K562 (cell line): ENCODE measurements around the gene ERCC1. TPM values are rescaled to one million over a fixed set of nuclear protein-coding genes. Genes with fewer than 3 reads are reported as not detected.

Experiments used
- ARHGAP35 ChIP-seq: fragments of 450-650 bp; IDR thresholded peaks from 2 replicates; pipeline ENCODE4 v1.6.1; 2018; ENCODE audit not compliant: partially characterized antibody
- ARNT ChIP-seq, 2 experiments: fragments of 450-650 bp; IDR thresholded peaks; 2 replicates each; pipeline ENCODE4 v1.6.1; 2016; ENCODE audit warnings: mild to moderate bottlenecking in 1 of 2
- ATF7 ChIP-seq: fragments of 450-650 bp; IDR thresholded peaks from 2 replicates; pipeline ENCODE4 v1.7.1; 2014; ENCODE audit warnings: mild to moderate bottlenecking, moderate library complexity
- BDP1 ChIP-seq: IDR thresholded peaks from 3 replicates; pipeline ENCODE4 v1.6.1; 2011; ENCODE audit not compliant: insufficient read length, insufficient read depth
- E2F4 ChIP-seq: sonication (generic); formaldehyde crosslinking; IDR thresholded peaks from 2 replicates; pipeline ENCODE4 v1.8.0; 2022; ENCODE audit warnings: mild to moderate bottlenecking, low read depth, missing genetic modification reagents
- FOXA3 ChIP-seq, 2 experiments: fragments of 450-650 bp in 1 of 2; sonication (generic) in 1 of 2; formaldehyde crosslinking; IDR thresholded peaks in 1 of 2; conservative IDR thresholded peaks in 1 of 2; 2 replicates each; pipeline versions ENCODE4 v1.4.0 to v1.8.0; 2020 to 2022; ENCODE audit warnings: mild to moderate bottlenecking in 2 of 2, missing genetic modification reagents in 1 of 2
- FOXJ2 ChIP-seq: fragments of 200-800 bp; sonication (Bioruptor generic); IDR thresholded peaks from 2 replicates; pipeline ENCODE4 v1.6.1; 2016; ENCODE audit warnings: missing genetic modification characterization, missing compliant biosample characterization
- FOXP1 ChIP-seq: sonication (generic); formaldehyde crosslinking; IDR thresholded peaks from 2 replicates; pipeline ENCODE4 v1.8.0; 2022; ENCODE audit warnings: mild to moderate bottlenecking, missing genetic modification reagents
- GATAD2A ChIP-seq: fragments of 450-650 bp; IDR thresholded peaks from 2 replicates; pipeline ENCODE4 v1.6.1; 2017
- HIVEP1 ChIP-seq: fragments of 250-450 bp; sonication (Bioruptor Pico); IDR thresholded peaks from 2 replicates; pipeline ENCODE4 v1.4.0; 2020; ENCODE audit warnings: mild to moderate bottlenecking
- KLF6 ChIP-seq: fragments of 250-450 bp; sonication (Bioruptor Pico); IDR thresholded peaks from 2 replicates; pipeline ENCODE4 v1.4.0; 2020; ENCODE audit warnings: mild to moderate bottlenecking, moderate library complexity, borderline replicate concordance
- MAFK ChIP-seq: IDR thresholded peaks from 2 replicates; pipeline ENCODE4 v1.6.1; 2011; ENCODE audit warnings: low read length, improper control_type of control experiment
- MCM5 ChIP-seq: fragments of 450-650 bp; IDR thresholded peaks from 2 replicates; pipeline ENCODE4 v1.6.1; 2016; ENCODE audit warnings: low read depth
- MEIS2 ChIP-seq: fragments of 450-650 bp; IDR thresholded peaks from 2 replicates; pipeline ENCODE4 v1.6.1; 2014; ENCODE audit warnings: mild to moderate bottlenecking; ENCODE audit not compliant: partially characterized antibody
- SOX6 ChIP-seq: fragments of 450-650 bp; IDR thresholded peaks from 2 replicates; pipeline ENCODE4 v1.6.1; 2014; ENCODE audit warnings: mild to moderate bottlenecking
- TAF1 ChIP-seq: IDR thresholded peaks from 2 replicates; pipeline ENCODE4 v1.6.1; 2011; ENCODE audit warnings: mild to moderate bottlenecking, low read length, moderate library complexity; ENCODE audit not compliant: insufficient read depth, control insufficient read depth, severe bottlenecking; ENCODE audit errors: extremely low read depth
- TAF9B ChIP-seq: fragments of 450-650 bp; IDR thresholded peaks from 2 replicates; pipeline ENCODE4 v1.6.1; 2018; ENCODE audit warnings: mild to moderate bottlenecking; ENCODE audit not compliant: partially characterized antibody
- TCF3 ChIP-seq: sonication (generic); formaldehyde crosslinking; IDR thresholded peaks from 2 replicates; pipeline ENCODE4 v1.4.0; 2020; ENCODE audit warnings: mild to moderate bottlenecking, missing genetic modification reagents
- ZBTB2 ChIP-seq: fragments of 450-650 bp; IDR thresholded peaks from 2 replicates; pipeline ENCODE4 v1.6.1; 2016; ENCODE audit warnings: antibody characterized with exemption
- ZNF778 ChIP-seq: fragments of 450-650 bp; formaldehyde crosslinking; IDR thresholded peaks from 2 replicates; pipeline ENCODE4 v1.4.0; 2020; ENCODE audit warnings: mild to moderate bottlenecking, moderate library complexity
- polyA plus RNA-seq, 8 experiments: library from polyadenylated mRNA; depleted of rRNA in 4 of 8; stranded (reverse) in 5 of 8; unstranded in 3 of 8; fragments of >200 nt; fragmentation: Nextera tagmentation in 2 of 8; fragmentation: Illumina TruSeq in 1 of 8; extraction: Ambion mirVana in 2 of 8; extraction: Trizol in 1 of 8; gene quantifications; 2 replicates each; pipeline versions ENCODE4 v1.2.1 to v1.2.3, GENCODE V29; 2011 to 2014; ENCODE audit warnings: inconsistent platforms in 1 of 8, missing spikeins in 1 of 8
- total RNA-seq, 7 experiments: library from RNA; depleted of rRNA in 6 of 7; stranded (reverse); fragments of >200 nt in 6 of 7; fragmentation: Illumina TruSeq in 2 of 7; extraction: Trizol in 2 of 7; gene quantifications; 2 replicates each; pipeline versions ENCODE4 v1.2.1 to v1.2.3, GENCODE V29; 2011 to 2021; ENCODE audit warnings: low replicate concordance in 1 of 7
- TF ChIP-seq, protein P1 (sequence below): fragments of 450-650 bp; IDR thresholded peaks from 2 replicates; pipeline ENCODE4 v1.6.1; 2017; ENCODE audit warnings: mild to moderate bottlenecking, moderate library complexity

Gene ERCC1
- total and polyA plus RNA-seq, 9 of the 15 experiments (the other 6 are each of a cell fraction or from before 2014, with no cell fraction given), result 9.3 to 92.6 (median 60.0) TPM

DNA sequence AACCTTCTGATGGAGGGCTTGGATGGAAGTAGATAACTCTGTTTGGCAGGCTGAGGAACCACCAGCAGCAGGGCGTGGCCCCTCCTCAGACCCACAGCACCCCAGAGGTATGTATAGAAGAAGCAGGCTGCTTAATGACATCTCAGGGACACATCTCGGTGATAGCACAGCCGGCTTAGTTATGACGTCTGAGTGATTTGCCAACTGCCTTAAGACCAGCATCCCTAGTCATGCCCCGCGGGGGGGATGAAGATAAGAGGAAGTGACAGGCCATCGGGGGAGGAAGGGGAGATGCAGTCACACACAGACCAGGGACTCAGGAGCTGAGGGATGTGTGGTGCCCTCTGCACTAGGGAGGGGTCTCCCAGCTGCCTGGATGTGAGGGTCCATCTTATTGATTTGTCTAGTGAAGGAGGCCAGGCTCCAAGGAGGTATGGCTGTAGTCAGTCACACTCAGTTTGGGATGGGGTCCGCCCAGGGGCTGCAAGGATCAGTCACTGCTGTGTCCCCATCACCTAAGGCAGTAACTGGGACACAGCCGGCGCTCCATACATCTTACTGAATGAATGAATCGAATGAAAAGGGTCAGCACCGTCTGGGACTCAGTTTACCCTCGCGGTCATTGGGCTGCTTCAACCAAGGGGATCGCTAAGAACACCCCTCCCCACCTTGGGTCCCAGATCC is 19.2 kb upstream of the ERCC1 start (continued):
- no peak for TF ChIP-seq FOXA3 (CRISPR knock-in tag; conservative IDR thresholded peaks at IDR 0.05 in 1 of 2, IDR thresholded peaks at IDR 0.05 in 1 of 2)
- TF ChIP-seq ARNT (IDR thresholded peaks at IDR 0.05), result peak; percentile 7 to 15; a peak in 1 of 4 replicates
- TF ChIP-seq MAFK, result peak; percentile 59
- TF ChIP-seq TAF9B, result peak; percentile 63
- peak; percentile 67; the same call in 1 of the 2 replicates for TF ChIP-seq SOX6
- no peak for TF ChIP-seq FOXJ2 (tag)
- TF ChIP-seq MEIS2, result peak; percentile 90
- TF ChIP-seq TCF3, result peak; percentile 53
- TF ChIP-seq, protein P1, sequence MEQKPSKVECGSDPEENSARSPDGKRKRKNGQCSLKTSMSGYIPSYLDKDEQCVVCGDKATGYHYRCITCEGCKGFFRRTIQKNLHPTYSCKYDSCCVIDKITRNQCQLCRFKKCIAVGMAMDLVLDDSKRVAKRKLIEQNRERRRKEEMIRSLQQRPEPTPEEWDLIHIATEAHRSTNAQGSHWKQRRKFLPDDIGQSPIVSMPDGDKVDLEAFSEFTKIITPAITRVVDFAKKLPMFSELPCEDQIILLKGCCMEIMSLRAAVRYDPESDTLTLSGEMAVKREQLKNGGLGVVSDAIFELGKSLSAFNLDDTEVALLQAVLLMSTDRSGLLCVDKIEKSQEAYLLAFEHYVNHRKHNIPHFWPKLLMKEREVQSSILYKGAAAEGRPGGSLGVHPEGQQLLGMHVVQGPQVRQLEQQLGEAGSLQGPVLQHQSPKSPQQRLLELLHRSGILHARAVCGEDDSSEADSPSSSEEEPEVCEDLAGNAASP, result no peak
- TF ChIP-seq ZBTB2, result 0 out of 2 replicates have a peak, but pooled peaks have one; percentile 18
- TF ChIP-seq GATAD2A, result peak; percentile 35; the same call in 1 of the 2 replicates
- peak; percentile 42 for TF ChIP-seq ARHGAP35
- no peak for TF ChIP-seq BDP1
- TF ChIP-seq KLF6, result no peak
- peak; percentile 82 for TF ChIP-seq ATF7
- TF ChIP-seq HIVEP1 (CRISPR knock-in tag), result no peak
- 0 out of 2 replicates have a peak, but pooled peaks have one; percentile 38 for TF ChIP-seq E2F4
- no peak for TF ChIP-seq MCM5
- TF ChIP-seq ZNF778 (CRISPR knock-in tag), result no peak
- no peak for TF ChIP-seq FOXP1 (CRISPR knock-in tag)
- TF ChIP-seq TAF1, result peak; percentile 52
- TF ChIP-seq, all 486 proteins: peak for 118
